CD4-positive, alpha-beta memory T cell (primary cell): ENCODE measurements around the gene TPGS1. TPM values are rescaled to one million over a fixed set of nuclear protein-coding genes. Genes with fewer than 3 reads are reported as not detected.

Experiments
- CTCF ChIA-PET: fragments of 350-600 bp; sonication (Branson Sonifier 250); formaldehyde crosslinking; loops from one replicate; lab custom pipeline; 2021; ENCODE audit warnings: inconsistent platforms; ENCODE audit not compliant: partially characterized antibody; lab: Charles Lee
- POLR2A ChIA-PET: fragments of 350-600 bp; sonication (Branson Sonifier 250); formaldehyde crosslinking; loops from one replicate; lab custom pipeline; 2021; ENCODE audit not compliant: partially characterized antibody; lab: Charles Lee
- DNase-seq, 5 donors: peaks; one replicate each; pipeline versions ENCODE4 v3.0.0 to v3.0.0-alpha.2; 2020 to 2022; ENCODE audit warnings: mixed read lengths in 1 of 5
- H3K27ac ChIP-seq: one replicate; pipeline ENCODE4 v1.7.0; 2013; ENCODE audit warnings: low read depth, low read length
- H3K27me3 ChIP-seq: 2 replicates; pipeline ENCODE4 v1.7.0; 2013; ENCODE audit warnings: mild to moderate bottlenecking, low read length, moderate library complexity; ENCODE audit not compliant: insufficient read depth
- H3K36me3 ChIP-seq: 2 replicates; pipeline ENCODE4 v1.7.0; 2013; ENCODE audit warnings: mild to moderate bottlenecking, low read length, moderate library complexity; ENCODE audit not compliant: insufficient read depth
- H3K4me1 ChIP-seq: 2 replicates; pipeline ENCODE4 v1.7.0; 2013; ENCODE audit warnings: mild to moderate bottlenecking, low read length, moderate library complexity; ENCODE audit not compliant: insufficient read depth
- H3K4me3 ChIP-seq, 2 donors: one replicate each; pipeline ENCODE4 v1.7.0; 2013; ENCODE audit warnings: low read length in 2 of 2, mild to moderate bottlenecking in 1 of 2
- H3K9me3 ChIP-seq, 2 donors: one replicate each; pipeline ENCODE4 v1.7.0; 2013; ENCODE audit warnings: low read length in 2 of 2, control low read depth in 1 of 2; ENCODE audit not compliant: control insufficient read depth in 1 of 2
- H3K27ac Mint-ChIP-seq, 7 donors: one replicate each; pipeline ENCODE4 v1.8.0; 2020 to 2021; ENCODE audit warnings: mixed read lengths in 7 of 7, mild to moderate bottlenecking in 6 of 7, inconsistent platforms in 3 of 7, moderate library complexity in 3 of 7
- H3K27me3 Mint-ChIP-seq, 2 donors: one replicate each; pipeline ENCODE4 v1.8.0; 2020 to 2021; ENCODE audit warnings: mixed read lengths in 2 of 2
- H3K36me3 Mint-ChIP-seq, 2 donors: one replicate each; pipeline ENCODE4 v1.8.0; 2020 to 2021; ENCODE audit warnings: mixed read lengths in 2 of 2, inconsistent platforms in 1 of 2, mild to moderate bottlenecking in 1 of 2
- H3K4me1 Mint-ChIP-seq, 4 donors: one replicate each; pipeline ENCODE4 v1.8.0; 2020 to 2021; ENCODE audit warnings: mixed read lengths in 4 of 4, mild to moderate bottlenecking in 1 of 4
- H3K4me3 Mint-ChIP-seq, 8 donors: one replicate each; pipeline ENCODE4 v1.8.0; 2020 to 2021; ENCODE audit warnings: mixed read lengths in 8 of 8, mild to moderate bottlenecking in 7 of 8, moderate library complexity in 6 of 8, inconsistent platforms in 3 of 8
- H3K9me3 Mint-ChIP-seq, 8 donors: one replicate each; pipeline ENCODE4 v1.8.0; 2020 to 2021; ENCODE audit warnings: mixed read lengths in 8 of 8, mild to moderate bottlenecking in 5 of 8, inconsistent platforms in 3 of 8, moderate library complexity in 1 of 8
- intact Hi-C: fragments of 100-400 bp; cut with micrococcal nuclease; formaldehyde crosslinking; loops from one replicate; pipeline ENCODE4 v1.15.1; 2023
- polyA plus RNA-seq, 2 donors: library from polyadenylated mRNA; unstranded; fragments of 300-500 nt; fragmentation: Illumina TruSeq; gene quantifications; one replicate each; pipeline ENCODE4 v1.2.3, GENCODE V29; 2021
- total RNA-seq, 2 experiments: library from RNA; stranded (reverse); gene quantifications; one replicate each; pipeline ENCODE4 v1.2.3, GENCODE V29; 2021

TPGS1 gene
- total and polyA plus RNA-seq, 4 experiments from 2014 or later = 22.2 to 37.6 (median 31.9) TPM

- H3K4me3 Mint-ChIP-seq = peak overlapping the region in 3 of 8 donors; percentile 8 to 59 (median 38)
- Histone ChIP-seq H3K4me1 (peaks cover 44% of the 10 kb centered on the region), H3K36me3 (no peaks in the 10 kb centered on the region), H3K4me3 (no peak overlapping the region), H3K27ac (no peak overlapping the region), H3K27me3 (no peaks in the 10 kb centered on the region), H3K9me3 (no peaks in the 10 kb centered on the region)
- H3K4me1 Mint-ChIP-seq = peaks cover 18 to 49% (median 34%) of the 10 kb centered on the region in 4 donors
- H3K27me3 Mint-ChIP-seq = no peaks in the 10 kb centered on the region
- DNase-seq = no peak
- CTCF ChIA-PET = interaction anchor here (2.0 kb wide), 1 partner anchor 7 kb away, joined by 6 read pairs; no protein-coding TSS in a partner anchor
- intact Hi-C loops = loop anchor here (10.0 kb wide), 1 partner anchor 121 kb away; the partner anchor contains the start of genes FGF22 and POLRMT
- POLR2A ChIA-PET = no interaction called here
- H3K9me3 Mint-ChIP-seq = peaks cover 0 to 4% (median 0%) of the 10 kb centered on the region in 8 donors
- H3K27ac Mint-ChIP-seq = peak overlapping the region; percentile 66 to 91 (median 83)
- peaks cover 4 to 6% of the 10 kb centered on the region in 2 donors for H3K36me3 Mint-ChIP-seq
These were observed 6.3 kb downstream of the TPGS1 start for GRCh38 chr19:513368-514165.

- Histone ChIP-seq H3K27me3 (no peaks in the 10 kb centered on the region), H3K4me1 (peaks cover 38% of the 10 kb centered on the region), H3K36me3 (no peaks in the 10 kb centered on the region), H3K27ac (peak overlapping the region; percentile 1), H3K9me3 (no peaks in the 10 kb centered on the region), H3K4me3 (no peak overlapping the region)
- intact Hi-C loops = loop anchor here (10.0 kb wide), 1 partner anchor 121 kb away; the partner anchor contains the start of genes FGF22 and POLRMT
- DNase-seq = no peak
- Mint-ChIP-seq H3K9me3 (peaks cover 0 to 4% (median 0%) of the 10 kb centered on the region in 8 donors), H3K27ac (peak overlapping the region; percentile 66 to 91 (median 83)), H3K4me1 (peaks cover 16 to 43% (median 30%) of the 10 kb centered on the region in 4 donors), H3K4me3 (peak overlapping the region in 3 of 8 donors; percentile 13 to 59 (median 38)), H3K27me3 (no peaks in the 10 kb centered on the region), H3K36me3 (peaks cover 4 to 5% of the 10 kb centered on the region in 2 donors)
- CTCF ChIA-PET = interaction anchor here (2.0 kb wide), 1 partner anchor 8 kb away, joined by 6 read pairs; no protein-coding TSS in a partner anchor
- POLR2A ChIA-PET = interaction anchor here (1.1 kb wide), 1 partner anchor 8 kb away, joined by 3 read pairs; no protein-coding TSS in a partner anchor
These were observed 6.9 kb downstream of the TPGS1 start for GRCh38 chr19:514166-514663.

- Mint-ChIP-seq H3K27me3 (no peaks in the 10 kb centered on the region), H3K9me3 (peaks cover 0 to 3% (median 0%) of the 10 kb centered on the region in 8 donors), H3K4me1 (peaks cover 4 to 22% (median 13%) of the 10 kb centered on the region in 4 donors), H3K36me3 (peaks cover 0 to 4% of the 10 kb centered on the region in 2 donors), H3K4me3 (no peak overlapping the region), H3K27ac (peak overlapping the region in 1 of 7 donors; percentile 43)
- H3K36me3 ChIP-seq = no peaks in the 10 kb centered on the region
- intact Hi-C loops = loop anchor here (10.0 kb wide), 1 partner anchor 117 kb away; the partner anchor contains the start of genes FGF22 and POLRMT
- ChIA-PET CTCF (interaction anchor here (0.9 to 1.5 kb wide), 2 partner anchors 15 to 66 kb away, joined by 3 to 9 read pairs; partner anchors contain the start of gene CDC34), POLR2A (interaction anchor here (1.2 to 3.0 kb wide), 5 partner anchors 8 to 29 kb away, joined by 3 to 14 read pairs (median 6); partner anchors contain the start of gene CDC34)
- H3K4me1 ChIP-seq = peaks cover 2% of the 10 kb centered on the region
- H3K27me3 ChIP-seq = no peaks in the 10 kb centered on the region
- H3K9me3 ChIP-seq = no peaks in the 10 kb centered on the region
- no peak for DNase-seq
- no peak overlapping the region for H3K4me3 ChIP-seq
- no peak overlapping the region for H3K27ac ChIP-seq
These were observed 10.7 kb downstream of the TPGS1 start for GRCh38 chr19:517721-518597.

- Mint-ChIP-seq H3K36me3 (peaks cover 0 to 4% of the 10 kb centered on the region in 2 donors), H3K4me1 (peaks cover 4 to 19% (median 13%) of the 10 kb centered on the region in 4 donors), H3K9me3 (peaks cover 0 to 3% (median 0%) of the 10 kb centered on the region in 8 donors), H3K27me3 (no peaks in the 10 kb centered on the region), H3K4me3 (peak overlapping the region in 1 of 8 donors; percentile 41), H3K27ac (peak overlapping the region in 2 of 7 donors; percentile 18 to 43)
- ChIA-PET CTCF (interaction anchor here (0.9 to 1.5 kb wide), 3 partner anchors 12 to 66 kb away, joined by 3 to 9 read pairs (median 3); partner anchors contain the start of gene CDC34), POLR2A (interaction anchor here (1.2 to 3.0 kb wide), 5 partner anchors 8 to 30 kb away, joined by 3 to 14 read pairs (median 6); partner anchors contain the start of gene CDC34)
- no peaks in the 10 kb centered on the region for H3K9me3 ChIP-seq
- H3K27ac ChIP-seq = no peak overlapping the region
- DNase-seq = peak in 4 of 5 donors; percentile 58 to 68 (median 63)
- no peaks in the 10 kb centered on the region for H3K27me3 ChIP-seq
- no peaks in the 10 kb centered on the region for H3K36me3 ChIP-seq
- intact Hi-C loops = loop anchor here (1.0 to 10.0 kb wide), 2 partner anchors 54 to 116 kb away; partner anchors contain the start of genes BSG, FGF22 and POLRMT
- H3K4me3 ChIP-seq = no peak overlapping the region
- no peaks in the 10 kb centered on the region for H3K4me1 ChIP-seq
These were observed 11.4 kb downstream of the TPGS1 start for GRCh38 chr19:518598-519231.

- CTCF ChIA-PET = interaction anchor here (0.9 to 3.6 kb wide), 4 partner anchors 8 to 65 kb away, joined by 3 to 22 read pairs (median 6); partner anchors contain the start of gene CDC34
- Mint-ChIP-seq H3K27me3 (no peaks in the 10 kb centered on the region), H3K9me3 (peaks cover 0 to 3% (median 0%) of the 10 kb centered on the region in 8 donors), H3K36me3 (no peaks in the 10 kb centered on the region), H3K27ac (no peak overlapping the region), H3K4me3 (no peak overlapping the region), H3K4me1 (peaks cover 3 to 14% (median 6%) of the 10 kb centered on the region in 4 donors)
- H3K36me3 ChIP-seq = no peaks in the 10 kb centered on the region
- no peak overlapping the region for H3K4me3 ChIP-seq
- H3K9me3 ChIP-seq = no peaks in the 10 kb centered on the region
- no peak for DNase-seq
- H3K4me1 ChIP-seq = no peaks in the 10 kb centered on the region
- H3K27me3 ChIP-seq = no peaks in the 10 kb centered on the region
- H3K27ac ChIP-seq = no peak overlapping the region
- POLR2A ChIA-PET = interaction anchor here (1.2 to 3.6 kb wide), 5 partner anchors 9 to 31 kb away, joined by 3 to 30 read pairs (median 10); partner anchors contain the start of gene CDC34
- intact Hi-C loops = loop anchor here (1.0 to 10.0 kb wide), 2 partner anchors 53 to 115 kb away; partner anchors contain the start of genes BSG, FGF22 and POLRMT
These were observed 12.2 kb downstream of the TPGS1 start for GRCh38 chr19:519449-519865.
